Karpas-422 (cell line): ENCODE results near the gene ZNF473. TPM values are rescaled to one million over a fixed set of nuclear protein-coding genes. Genes with fewer than 3 reads are reported as not detected.
"Not testable (repeated sequence)": the region's sequence is repeated elsewhere in the genome, so short reads cannot be mapped to it uniquely, and the experiment has no call there.

Source experiments
- DNase-seq: peaks from one replicate; pipeline ENCODE4 v3.0.0-alpha.2; 2015
- H2AFZ ChIP-seq: fragments of 200-600 bp; sonication (generic); 2 replicates; pipeline ENCODE4 v1.6.1; 2014; ENCODE audit warnings: antibody characterized with exemption, low read length, mixed read lengths
- H3K27ac ChIP-seq: fragments of 200-600 bp; sonication (generic); 2 replicates; pipeline ENCODE4 v1.5.1; 2014; ENCODE audit warnings: mild to moderate bottlenecking, low read length, moderate library complexity
- H3K27me3 ChIP-seq: fragments of 200-600 bp; sonication (generic); 2 replicates; pipeline ENCODE4 v1.6.1; 2014; ENCODE audit warnings: low read length, mixed read lengths
- H3K36me3 ChIP-seq: fragments of 200-600 bp; sonication (generic); 2 replicates; pipeline ENCODE4 v1.6.1; 2014; ENCODE audit warnings: low read length, mixed read lengths; ENCODE audit not compliant: insufficient read depth
- H3K4me1 ChIP-seq: fragments of 200-600 bp; sonication (generic); 2 replicates; pipeline ENCODE4 v1.6.1; 2014; ENCODE audit warnings: mild to moderate bottlenecking, low read length, mixed read lengths
- H3K4me2 ChIP-seq: fragments of 200-600 bp; sonication (generic); 2 replicates; pipeline ENCODE4 v1.6.1; 2014; ENCODE audit warnings: low read length, low read depth, mild to moderate bottlenecking; ENCODE audit not compliant: poor library complexity, severe bottlenecking
- H3K4me3 ChIP-seq: fragments of 200-600 bp; sonication (generic); 2 replicates; pipeline ENCODE4 v1.5.1; 2014; ENCODE audit warnings: mild to moderate bottlenecking, antibody characterized with exemption, low read length, mixed read lengths
- H3K79me2 ChIP-seq: fragments of 200-600 bp; sonication (generic); 2 replicates; pipeline ENCODE4 v1.6.1; 2014; ENCODE audit warnings: mild to moderate bottlenecking, low read length, mixed read lengths
- H3K9ac ChIP-seq: fragments of 200-600 bp; sonication (generic); 2 replicates; pipeline ENCODE4 v1.6.0; 2014; ENCODE audit warnings: low read length
- H3K9me2 ChIP-seq: fragments of 200-600 bp; sonication (generic), shearing (Covaris generic); replicated peaks from 2 replicates; pipeline ENCODE4 v1.6.0; 2014; ENCODE audit warnings: mild to moderate bottlenecking, low read length, moderate library complexity; ENCODE audit not compliant: insufficient read depth
- H3K9me3 ChIP-seq: fragments of 300-700, 200-600 bp; sonication (generic); 2 replicates; pipeline ENCODE4 v1.6.1; 2014; ENCODE audit warnings: low read length, mixed read lengths
- H4K20me1 ChIP-seq: fragments of 200-600 bp; sonication (generic); 2 replicates; pipeline ENCODE4 v1.6.1; 2014; ENCODE audit warnings: mild to moderate bottlenecking, antibody characterized with exemption, low read length, low read depth; ENCODE audit not compliant: insufficient read depth
- total RNA-seq: library from RNA; depleted of rRNA; stranded (reverse); fragments of >200 nt; shearing (Covaris generic); gene quantifications from 2 replicates; pipeline ENCODE4 v1.2.3, GENCODE V29; 2014; ENCODE audit warnings: low replicate concordance; rRNA removed

Gene ZNF473
- total RNA-seq, 1 experiment from 2014 or later: 24.1 TPM

- not testable (repeated sequence) for H3K79me2 ChIP-seq, H3K27ac ChIP-seq, H3K27me3 ChIP-seq, H3K9ac ChIP-seq, H3K9me2 ChIP-seq, H2AFZ ChIP-seq, DNase-seq, H3K4me1 ChIP-seq, H3K4me3 ChIP-seq, H3K9me3 ChIP-seq, H3K4me2 ChIP-seq, H4K20me1 ChIP-seq, H3K36me3 ChIP-seq
Observed at GRCh38 chr19:50099696-50100095, 73.9 kb downstream of the ZNF473 start.

- H3K9me2 ChIP-seq, H4K20me1 ChIP-seq, H3K79me2 ChIP-seq, DNase-seq, H3K4me2 ChIP-seq, H3K36me3 ChIP-seq, H3K4me3 ChIP-seq, H3K4me1 ChIP-seq, H3K9me3 ChIP-seq, H3K27me3 ChIP-seq, H2AFZ ChIP-seq, H3K9ac ChIP-seq, H3K27ac ChIP-seq: not testable (repeated sequence)
Observed at GRCh38 chr19:50100946-50101345, 75.1 kb downstream of the ZNF473 start.

Other genes starting within 250 kb of the ZNF473 start
- 15.8 and 38.3 TPM in 2 replicates for gene FUZ, start 212.7 kb upstream of the ZNF473 start, total RNA-seq
- 37.8 and 40.5 TPM in 2 replicates for gene MED25, start 207.7 kb upstream of the ZNF473 start, total RNA-seq
- gene PTOV1, start 174.8 kb upstream of the ZNF473 start, total RNA-seq: 67.8 and 114 TPM in 2 replicates
- gene PNKP, start 158.4 kb upstream of the ZNF473 start, total RNA-seq: 49.4 and 101 TPM in 2 replicates
- 8.2 and 8.9 TPM in 2 replicates for gene AKT1S1, start 148.7 kb upstream of the ZNF473 start, total RNA-seq
- 13.6 and 17.8 TPM in 2 replicates for gene TBC1D17, start 148.3 kb upstream of the ZNF473 start, total RNA-seq
- not detected in 2 replicates for gene IL4I1, start 129.1 kb upstream of the ZNF473 start, total RNA-seq
- 454 and 537 TPM in 2 replicates for gene ATF5, start 96.8 kb upstream of the ZNF473 start, total RNA-seq
- gene NUP62, start 96.5 kb upstream of the ZNF473 start, total RNA-seq: 35.0 and 37.9 TPM in 2 replicates
- 0.87 TPM in 1 of 2 replicates, not detected in the other for gene SIGLEC11, start 64.8 kb upstream of the ZNF473 start, total RNA-seq
- gene VRK3, start 633 bp upstream of the ZNF473 start, total RNA-seq: 56.9 and 75.9 TPM in 2 replicates
- gene IZUMO2, start 137.3 kb downstream of the ZNF473 start, total RNA-seq: not detected in 2 replicates
- gene MYH14, start 177.6 kb downstream of the ZNF473 start, total RNA-seq: not detected in 2 replicates